ENCODE data around the gene SNTG2. TPM values are rescaled to one million over a fixed set of nuclear protein-coding genes. Genes with fewer than 3 reads are reported as not detected.

Gene SNTG2
- total and polyA plus RNA-seq, 2 of the 13 experiments (the other 11 are each of a cell fraction or from before 2014, with no cell fraction given): not detected

GRCh38 chr2:1081451-1082225, 131.0 kb downstream of the SNTG2 start:
- TF ChIP-seq MNT (IDR thresholded peaks at IDR 0.05): peak; percentile 49
- TF ChIP-seq, protein P1, sequence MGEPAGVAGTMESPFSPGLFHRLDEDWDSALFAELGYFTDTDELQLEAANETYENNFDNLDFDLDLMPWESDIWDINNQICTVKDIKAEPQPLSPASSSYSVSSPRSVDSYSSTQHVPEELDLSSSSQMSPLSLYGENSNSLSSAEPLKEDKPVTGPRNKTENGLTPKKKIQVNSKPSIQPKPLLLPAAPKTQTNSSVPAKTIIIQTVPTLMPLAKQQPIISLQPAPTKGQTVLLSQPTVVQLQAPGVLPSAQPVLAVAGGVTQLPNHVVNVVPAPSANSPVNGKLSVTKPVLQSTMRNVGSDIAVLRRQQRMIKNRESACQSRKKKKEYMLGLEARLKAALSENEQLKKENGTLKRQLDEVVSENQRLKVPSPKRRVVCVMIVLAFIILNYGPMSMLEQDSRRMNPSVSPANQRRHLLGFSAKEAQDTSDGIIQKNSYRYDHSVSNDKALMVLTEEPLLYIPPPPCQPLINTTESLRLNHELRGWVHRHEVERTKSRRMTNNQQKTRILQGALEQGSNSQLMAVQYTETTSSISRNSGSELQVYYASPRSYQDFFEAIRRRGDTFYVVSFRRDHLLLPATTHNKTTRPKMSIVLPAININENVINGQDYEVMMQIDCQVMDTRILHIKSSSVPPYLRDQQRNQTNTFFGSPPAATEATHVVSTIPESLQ (CRISPR knock-in tag; conservative IDR thresholded peaks at IDR 0.05): no peak
- TF ChIP-seq ZBTB25 (CRISPR knock-in tag; IDR thresholded peaks at IDR 0.05): no peak
- no peak for TF ChIP-seq ZNF138 (CRISPR knock-in tag; IDR thresholded peaks at IDR 0.05; ENCODE audit: low read depth)
- H3K36me3 ChIP-seq (replicated peaks in 1 of 2; ENCODE audit: control insufficient read depth in 1 of 2, insufficient read depth in 2 of 2, low read length in 2 of 2): no peaks in the 10 kb centered on the region
- no peak overlapping the region for H3K27ac ChIP-seq (ENCODE audit: extremely low read length, insufficient read depth, low read length)
- no peaks in the 10 kb centered on the region for H4K20me1 ChIP-seq (ENCODE audit: insufficient read depth, low read length)
- H3K4me2 ChIP-seq (ENCODE audit: low read depth, low read length): no peak overlapping the region
- 5% methylated on average over 11 of the region's 14 CpGs for WGBS (ENCODE audit: low lambda C conversion rate)
- CTCF ChIA-PET (ENCODE audit: low intra/inter-chr PET ratio, low total read pairs): no interaction called here
- no peak overlapping the region for H3K4me3 ChIP-seq (replicated peaks in 1 of 3; ENCODE audit: insufficient read depth in 1 of 3, low read depth in 2 of 3, low read length in 3 of 3)
- FAIRE-seq (no peak), ATAC-seq (peak; percentile 23; the same call in 1 of the 3 replicates), DNase-seq (ENCODE audit: low spot score) (no peak)
- intact Hi-C loops (cut with micrococcal nuclease; ENCODE audit: unreplicated experiment): no loop called here
- POLR2A ChIA-PET: no interaction called here
- no TSS peak for BruUV-seq (replicated peaks)
- H3K9me3 ChIP-seq (ENCODE audit: low read length): no peaks in the 10 kb centered on the region
- no peak overlapping the region for H2AFZ ChIP-seq (ENCODE audit: low read length)
- H3K4me1 ChIP-seq (ENCODE audit: insufficient read depth, low read length): no peaks in the 10 kb centered on the region
- in situ Hi-C loops (cut with HindIII; ENCODE audit: extremely low pct_ligation_motif_present, low pct_unique_long_range_greater_than_20kb): no loop called here
- no peaks in the 10 kb centered on the region for H3K79me2 ChIP-seq (ENCODE audit: insufficient read depth, low read length)
- H3K27me3 ChIP-seq (ENCODE audit: control insufficient read depth in 1 of 2, insufficient read depth in 2 of 2, low read length in 2 of 2): peaks cover 4 to 66% of the 10 kb centered on the region in 2 experiments; a peak in 3 of 5 replicates
- no peak overlapping the region for H3K9ac ChIP-seq (ENCODE audit: insufficient read depth, low read depth, low read length)
